ENCODE results near the gene UBE2N. TPM values are rescaled to one million over a fixed set of nuclear protein-coding genes. Genes with fewer than 3 reads are reported as not detected.

The UBE2N gene
- total and polyA plus RNA-seq, 12 donors: 35.5 to 109 (median 95.5) TPM

GRCh38 chr12:93482721-93483120 is 41.0 kb upstream of the UBE2N start:
- Histone ChIP-seq H3K27ac (no peak overlapping the region), H3K9me3 (no peaks in the 10 kb centered on the region), H3K4me1 (no peaks in the 10 kb centered on the region), H3K27me3 (no peaks in the 10 kb centered on the region), H3K36me3 (peaks cover 0 to 100% (median 63%) of the 10 kb centered on the region in 9 donors), H3K4me3 (no peak overlapping the region)
- ATAC-seq (no peak), DNase-seq (no peak)
- TF ChIP-seq, protein P1, sequence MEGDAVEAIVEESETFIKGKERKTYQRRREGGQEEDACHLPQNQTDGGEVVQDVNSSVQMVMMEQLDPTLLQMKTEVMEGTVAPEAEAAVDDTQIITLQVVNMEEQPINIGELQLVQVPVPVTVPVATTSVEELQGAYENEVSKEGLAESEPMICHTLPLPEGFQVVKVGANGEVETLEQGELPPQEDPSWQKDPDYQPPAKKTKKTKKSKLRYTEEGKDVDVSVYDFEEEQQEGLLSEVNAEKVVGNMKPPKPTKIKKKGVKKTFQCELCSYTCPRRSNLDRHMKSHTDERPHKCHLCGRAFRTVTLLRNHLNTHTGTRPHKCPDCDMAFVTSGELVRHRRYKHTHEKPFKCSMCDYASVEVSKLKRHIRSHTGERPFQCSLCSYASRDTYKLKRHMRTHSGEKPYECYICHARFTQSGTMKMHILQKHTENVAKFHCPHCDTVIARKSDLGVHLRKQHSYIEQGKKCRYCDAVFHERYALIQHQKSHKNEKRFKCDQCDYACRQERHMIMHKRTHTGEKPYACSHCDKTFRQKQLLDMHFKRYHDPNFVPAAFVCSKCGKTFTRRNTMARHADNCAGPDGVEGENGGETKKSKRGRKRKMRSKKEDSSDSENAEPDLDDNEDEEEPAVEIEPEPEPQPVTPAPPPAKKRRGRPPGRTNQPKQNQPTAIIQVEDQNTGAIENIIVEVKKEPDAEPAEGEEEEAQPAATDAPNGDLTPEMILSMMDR (IDR thresholded peaks at IDR 0.05): no peak
- intact Hi-C loops (cut with DNase I): no loop called here
- 97 to 100% methylated on average over 5 of the region's 5 CpGs for WGBS, 2 donors

- intact Hi-C loops (cut with DNase I): no loop called here
- DNase-seq (no peak), ATAC-seq (no peak)
- no peaks in the 10 kb centered on the region for H3K9me3 ChIP-seq
- H3K36me3 ChIP-seq: peaks cover 0 to 100% (median 22%) of the 10 kb centered on the region in 9 donors
- H3K4me1 ChIP-seq: no peaks in the 10 kb centered on the region
- H3K27me3 ChIP-seq: no peaks in the 10 kb centered on the region
- H3K27ac ChIP-seq: no peak overlapping the region
- no peak overlapping the region for H3K4me3 ChIP-seq
- TF ChIP-seq, protein P1 (IDR thresholded peaks at IDR 0.05): no peak
These were observed 34.8 kb upstream of the UBE2N start for GRCh38 chr12:93476555-93476954.

DNA sequence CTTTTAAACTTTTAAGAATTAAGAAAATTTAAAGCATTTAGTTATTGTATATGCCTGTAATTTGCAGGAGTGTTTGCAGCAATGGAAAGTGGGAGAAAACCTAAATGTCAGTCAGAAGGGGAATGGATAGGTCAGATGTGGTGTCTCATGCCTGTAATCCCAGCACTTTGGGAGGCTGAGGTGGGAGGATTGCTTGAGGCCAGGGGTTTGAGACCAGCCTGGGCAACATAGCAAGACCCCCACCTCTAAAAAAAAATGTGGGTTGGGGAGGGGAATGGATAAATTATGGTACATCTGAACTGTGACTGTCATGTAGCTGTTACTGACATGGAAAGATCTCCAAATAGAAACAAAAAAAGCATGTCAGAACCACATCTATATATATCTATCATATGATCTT is 27.6 kb upstream of the UBE2N start:
- no peaks in the 10 kb centered on the region for H3K27me3 ChIP-seq
- no peak for DNase-seq
- intact Hi-C loops (cut with DNase I): no loop called here
- H3K9me3 ChIP-seq: no peaks in the 10 kb centered on the region
- peaks cover 0 to 49% (median 16%) of the 10 kb centered on the region in 9 donors for H3K36me3 ChIP-seq
- no peak overlapping the region for H3K4me3 ChIP-seq
- peaks cover 0 to 33% (median 23%) of the 10 kb centered on the region in 9 donors for H3K4me1 ChIP-seq
- ATAC-seq: no peak
- no peak overlapping the region for H3K27ac ChIP-seq
- TF ChIP-seq, protein P1 (IDR thresholded peaks at IDR 0.05): no peak

- intact Hi-C loops (cut with DNase I): no loop called here
These were observed 26.2 kb upstream of the UBE2N start for GRCh38 chr12:93468008-93468371.

More at GRCh38 chr12:93468008-93468371, 26.2 kb upstream of the UBE2N start:
- H3K4me1 ChIP-seq: peaks cover 0 to 33% (median 23%) of the 10 kb centered on the region in 9 donors
- H3K36me3 ChIP-seq: peaks cover 0 to 35% (median 12%) of the 10 kb centered on the region in 9 donors
- DNase-seq (no peak), ATAC-seq (peak in 5 of 8 donors; percentile 1 to 10 (median 2))
- no peaks in the 10 kb centered on the region for H3K27me3 ChIP-seq
- peak overlapping the region in 9 of 10 donors; percentile 81 to 97 (median 89) for H3K27ac ChIP-seq
- H3K9me3 ChIP-seq: no peaks in the 10 kb centered on the region
- 4 to 7% methylated on average over 7 of the region's 7 CpGs for WGBS, 2 donors
- TF ChIP-seq, protein P1 (IDR thresholded peaks at IDR 0.05): no peak
- peak overlapping the region; percentile 52 to 90 (median 68) for H3K4me3 ChIP-seq
